Suprapubic skin (tissue), 4 donors: ENCODE data around the gene RPL13.

Experiments
- CTCF ChIP-seq, 2 donors: fragments of 200-600 bp in 1 of 2; fragments of 450-650 bp in 1 of 2; sonication (generic) in 1 of 2; IDR thresholded peaks; one replicate each; pipeline ENCODE4 v1.5.1; 2016 to 2019; ENCODE audit warnings: antibody characterized with exemption in 2 of 2, mild to moderate bottlenecking in 1 of 2, moderate library complexity in 1 of 2
- EP300 ChIP-seq: sonication (generic); formaldehyde crosslinking; IDR thresholded peaks from one replicate; pipeline ENCODE4 v1.6.1; 2017; ENCODE audit warnings: antibody characterized with exemption
- POLR2AphosphoS5 ChIP-seq, 3 donors: sonication (generic); formaldehyde crosslinking; IDR thresholded peaks; one replicate each; pipeline ENCODE4 v1.6.1; 2017; ENCODE audit warnings: antibody characterized with exemption in 3 of 3

GRCh38 chr16:89601906-89602272 is 41.4 kb downstream of the RPL13 start:
- TF ChIP-seq CTCF (IDR thresholded peaks at IDR 0.05) (no peak), EP300 (no peak), POLR2AphosphoS5 (IDR thresholded peaks at IDR 0.05) (no peak)
